ACC112 (cell line): Measurements from ENCODE around the gene ZC3H18.

Experiments
- H2AFZ ChIP-seq: fragments of 200-600 bp; sonication (generic); one replicate; pipeline ENCODE4 v1.6.0; 2017; ENCODE audit warnings: antibody characterized with exemption, low read length; ENCODE audit not compliant: unreplicated experiment
- H3K27ac ChIP-seq: fragments of 200-600 bp; sonication (generic); 2 replicates; pipeline ENCODE4 v1.5.1; 2014; ENCODE audit warnings: low read depth, mild to moderate bottlenecking, antibody characterized with exemption, low read length, moderate library complexity
- H3K27me3 ChIP-seq: fragments of 200-600 bp; sonication (generic); 2 replicates; pipeline ENCODE4 v1.6.1; 2014; ENCODE audit warnings: mild to moderate bottlenecking, antibody characterized with exemption, low read length, moderate library complexity, mixed read lengths; ENCODE audit not compliant: insufficient read depth
- H3K36me3 ChIP-seq: fragments of 200-600 bp; sonication (generic); 2 replicates; pipeline ENCODE4 v1.6.1; 2016; ENCODE audit warnings: mild to moderate bottlenecking, antibody characterized with exemption, low read length, moderate library complexity, mixed read lengths; ENCODE audit not compliant: insufficient read depth
- H3K4me1 ChIP-seq: fragments of 200-600 bp; sonication (generic); one replicate; pipeline ENCODE4 v1.6.1; 2016; ENCODE audit warnings: low read length, mixed read lengths; ENCODE audit not compliant: insufficient read depth, unreplicated experiment, control insufficient read depth
- H3K4me3 ChIP-seq: fragments of 200-600 bp; sonication (generic); 2 replicates; pipeline ENCODE4 v1.5.1; 2014; ENCODE audit warnings: mild to moderate bottlenecking, low read depth, low read length
- H3K79me2 ChIP-seq: fragments of 200-600 bp; sonication (generic); one replicate; pipeline ENCODE4 v1.6.0; 2016; ENCODE audit warnings: low read length; ENCODE audit not compliant: control insufficient read depth, unreplicated experiment, insufficient read depth

ZC3H18 gene

DNA sequence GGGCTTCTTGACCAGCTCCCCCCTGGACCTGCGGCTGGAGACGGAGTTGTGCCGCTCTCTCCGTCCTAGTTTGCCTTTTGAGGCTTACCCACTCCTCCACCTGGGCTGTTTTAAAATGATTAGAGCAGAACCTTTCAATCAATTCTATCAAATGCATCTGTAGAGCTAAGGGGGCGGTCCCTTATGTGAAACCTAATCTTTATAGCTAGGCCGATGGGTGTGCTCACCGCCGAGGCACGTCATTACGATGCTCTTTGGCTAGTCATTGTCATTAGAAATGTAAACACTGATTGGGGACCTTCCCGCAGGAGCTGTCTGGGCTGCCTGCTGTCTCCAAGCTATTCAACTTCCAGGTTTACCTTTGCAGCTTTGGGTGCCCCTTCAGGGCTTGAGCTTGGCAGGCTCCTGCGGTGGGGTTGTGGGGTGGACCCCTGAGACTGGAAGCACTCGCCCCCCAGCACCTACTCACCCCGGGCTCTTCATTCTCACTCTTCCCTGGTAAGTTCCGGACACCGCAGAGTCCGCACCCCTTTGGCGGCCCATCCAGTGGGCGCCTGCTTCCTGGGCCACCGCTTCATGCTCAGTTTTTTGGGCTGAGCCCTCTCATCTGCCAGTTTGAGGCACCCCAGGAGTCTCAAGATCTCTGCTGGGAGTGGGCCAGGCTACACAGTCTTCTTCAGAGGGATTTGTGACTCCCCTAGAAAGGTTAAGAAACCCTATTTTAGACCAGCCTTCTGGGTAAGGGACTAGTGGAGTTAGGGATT lies 47.2 kb downstream of the ZC3H18 start:
- no peaks in the 10 kb centered on the region for H3K4me1 ChIP-seq
- no peak overlapping the region for H3K27ac ChIP-seq
- no peak overlapping the region for H3K4me3 ChIP-seq
- H3K36me3 ChIP-seq = peaks cover 6% of the 10 kb centered on the region; the same call in 1 of the 2 replicates
- no peaks in the 10 kb centered on the region for H3K27me3 ChIP-seq
- no peak overlapping the region for H2AFZ ChIP-seq
- peaks cover 3% of the 10 kb centered on the region for H3K79me2 ChIP-seq

DNA sequence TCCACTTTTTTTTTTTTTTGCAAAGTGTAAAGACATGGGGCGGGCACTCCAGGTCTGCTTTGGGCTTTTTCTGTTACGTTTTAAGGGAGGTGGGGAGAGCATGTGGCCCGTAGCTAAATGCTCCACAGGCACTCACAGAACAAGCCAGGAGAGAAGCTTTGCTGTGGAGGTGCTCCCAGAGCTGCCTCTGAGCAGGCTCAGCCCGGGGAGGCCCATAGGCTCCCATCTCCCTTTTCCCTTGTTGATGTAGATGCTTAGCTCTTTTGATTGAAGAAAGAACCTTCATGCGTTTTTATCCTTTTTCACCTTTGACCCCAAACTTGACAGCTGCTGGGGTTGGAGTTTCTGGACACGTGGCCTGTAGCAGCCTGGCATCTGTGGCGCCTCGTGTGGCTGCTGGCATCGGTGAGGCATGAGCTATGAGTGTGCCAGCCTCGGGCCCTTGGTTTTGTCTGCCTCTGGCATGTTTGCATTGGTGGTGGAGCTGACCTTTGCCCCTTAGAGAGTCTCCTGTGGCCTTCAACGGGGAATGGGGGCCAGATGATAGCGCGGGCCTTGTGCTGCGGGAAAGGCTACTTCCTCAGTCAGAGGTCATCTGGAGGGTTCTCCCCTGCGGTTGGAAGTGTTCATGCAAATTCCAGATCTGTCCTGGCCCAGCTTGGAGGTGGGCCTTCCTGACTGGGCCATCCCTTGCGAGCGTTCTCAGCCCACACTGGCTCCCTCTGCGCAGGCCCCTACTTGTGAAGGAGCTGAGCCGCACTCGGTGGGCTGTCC lies 48.2 kb downstream of the ZC3H18 start:
- no peak overlapping the region for H3K27ac ChIP-seq
- H3K4me3 ChIP-seq = no peak overlapping the region
- peaks cover 3% of the 10 kb centered on the region for H3K79me2 ChIP-seq
- no peaks in the 10 kb centered on the region for H3K4me1 ChIP-seq
- H3K27me3 ChIP-seq = no peaks in the 10 kb centered on the region
- H3K36me3 ChIP-seq = peaks cover 6% of the 10 kb centered on the region; the same call in 1 of the 2 replicates
- no peak overlapping the region for H2AFZ ChIP-seq

DNA sequence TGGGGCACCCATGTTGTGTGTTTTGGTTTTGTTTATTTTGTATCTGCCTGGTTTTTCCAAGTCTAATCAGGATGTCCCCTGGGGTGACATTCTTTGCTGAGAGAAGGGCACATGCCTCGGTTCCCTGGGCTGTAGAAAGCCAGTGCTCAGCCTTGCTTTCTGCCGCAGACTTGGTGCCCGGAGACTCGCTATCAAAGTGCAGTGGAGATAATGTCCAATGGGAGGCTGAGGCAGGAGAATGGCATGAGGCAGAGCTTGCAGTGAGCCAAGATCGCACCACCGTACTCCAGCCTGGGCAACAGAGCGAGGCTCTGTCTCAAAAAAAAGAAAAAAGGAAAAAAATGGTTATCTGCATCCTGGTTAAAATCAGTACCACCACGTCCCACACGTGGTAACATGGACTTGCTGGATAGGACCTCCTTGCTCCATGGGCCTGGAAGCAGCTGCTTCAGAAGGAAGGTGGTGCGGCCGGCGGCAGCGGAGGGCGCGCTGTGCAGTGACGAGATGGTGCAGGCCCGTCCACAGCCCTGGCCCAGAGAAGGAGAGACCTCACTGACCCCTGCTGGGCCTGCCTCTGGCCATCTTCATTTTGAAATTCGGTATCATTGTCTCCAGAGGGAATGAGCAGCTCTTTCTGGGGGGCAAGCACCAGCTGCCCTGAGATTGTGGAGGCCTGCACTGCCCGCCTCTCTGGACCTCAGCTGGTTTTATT lies 48.9 kb downstream of the ZC3H18 start:
- Histone ChIP-seq H3K79me2 (peaks cover 3% of the 10 kb centered on the region), H3K27ac (no peak overlapping the region), H3K27me3 (no peaks in the 10 kb centered on the region), H3K36me3 (peaks cover 6% of the 10 kb centered on the region; the same call in 1 of the 2 replicates), H3K4me1 (no peaks in the 10 kb centered on the region), H3K4me3 (no peak overlapping the region), H2AFZ (no peak overlapping the region)

DNA sequence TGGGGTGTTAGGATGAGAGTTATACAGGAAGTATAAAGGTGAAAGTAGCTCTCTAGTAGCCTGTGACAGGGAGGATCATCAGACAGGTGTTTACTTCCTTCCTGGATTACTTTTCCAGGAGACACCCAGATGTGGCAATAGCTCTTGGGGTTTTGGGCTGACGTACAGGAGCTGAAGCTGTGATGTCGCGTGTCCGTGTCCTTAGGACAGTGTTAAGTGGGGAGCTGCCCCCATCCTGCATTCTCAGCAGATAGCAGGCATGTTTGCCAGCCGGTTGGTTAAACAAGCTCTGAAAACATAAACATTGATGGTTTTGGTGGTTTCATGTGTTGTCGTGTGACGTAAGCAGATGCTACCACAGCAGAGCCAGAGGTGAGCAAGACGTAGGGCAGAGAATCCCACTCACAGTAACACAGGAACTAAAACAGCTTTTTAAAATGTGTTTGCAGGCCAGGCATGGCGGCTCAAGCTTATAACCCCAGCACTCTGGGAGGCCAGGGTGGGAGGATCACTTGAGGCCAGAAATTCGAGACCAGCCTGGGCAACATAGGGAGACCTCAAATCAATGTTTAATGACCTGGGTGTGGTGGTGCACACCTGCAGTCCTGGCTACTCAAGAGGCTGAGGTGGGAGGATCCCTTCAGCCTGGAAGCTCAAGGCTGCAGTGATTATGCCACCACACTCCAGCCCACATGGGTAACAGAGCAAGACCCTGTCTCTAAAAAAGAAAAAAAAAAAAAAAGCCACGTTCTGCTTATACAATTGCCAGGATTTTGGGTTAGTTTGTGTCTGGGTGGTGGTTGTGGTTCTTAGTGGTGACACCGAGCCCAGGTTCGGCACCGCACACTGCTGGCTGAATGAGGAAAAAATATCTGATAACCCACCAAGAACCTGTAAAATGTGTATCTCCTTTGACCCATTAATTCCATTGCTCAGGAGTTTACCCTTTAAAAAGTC lies 49.9 kb downstream of the ZC3H18 start:
- H3K4me1 ChIP-seq = no peaks in the 10 kb centered on the region
- H3K79me2 ChIP-seq = peaks cover 3% of the 10 kb centered on the region
- no peak overlapping the region for H3K27ac ChIP-seq
- H3K27me3 ChIP-seq = no peaks in the 10 kb centered on the region
- no peak overlapping the region for H2AFZ ChIP-seq
- peaks cover 6% of the 10 kb centered on the region; the same call in 1 of the 2 replicates for H3K36me3 ChIP-seq
- no peak overlapping the region for H3K4me3 ChIP-seq

DNA sequence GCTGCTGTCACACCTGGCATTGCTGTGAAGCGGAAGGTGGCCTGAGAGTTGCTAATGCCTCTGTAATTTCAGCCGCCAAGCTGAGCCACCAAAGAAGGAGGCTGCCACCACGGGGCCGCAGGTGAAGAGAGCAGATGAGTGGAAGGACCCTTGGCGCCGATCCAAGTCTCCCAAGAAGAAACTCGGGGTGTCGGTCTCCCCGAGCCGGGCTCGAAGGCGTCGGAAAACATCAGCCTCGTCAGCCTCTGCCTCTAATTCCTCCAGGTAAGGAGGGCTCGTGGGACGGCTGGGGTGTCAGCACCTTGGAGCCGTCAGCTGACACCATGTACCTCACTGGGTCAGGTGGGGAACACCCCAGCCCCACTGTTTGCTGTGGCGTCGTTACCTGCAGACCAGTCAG lies 51.9 kb downstream of the ZC3H18 start:
- no peaks in the 10 kb centered on the region for H3K27me3 ChIP-seq
- H3K4me3 ChIP-seq = no peak overlapping the region
- no peak overlapping the region for H3K27ac ChIP-seq
- no peak overlapping the region for H2AFZ ChIP-seq
- H3K36me3 ChIP-seq = peaks cover 6% of the 10 kb centered on the region; the same call in 1 of the 2 replicates
- no peaks in the 10 kb centered on the region for H3K79me2 ChIP-seq
- H3K4me1 ChIP-seq = no peaks in the 10 kb centered on the region

DNA sequence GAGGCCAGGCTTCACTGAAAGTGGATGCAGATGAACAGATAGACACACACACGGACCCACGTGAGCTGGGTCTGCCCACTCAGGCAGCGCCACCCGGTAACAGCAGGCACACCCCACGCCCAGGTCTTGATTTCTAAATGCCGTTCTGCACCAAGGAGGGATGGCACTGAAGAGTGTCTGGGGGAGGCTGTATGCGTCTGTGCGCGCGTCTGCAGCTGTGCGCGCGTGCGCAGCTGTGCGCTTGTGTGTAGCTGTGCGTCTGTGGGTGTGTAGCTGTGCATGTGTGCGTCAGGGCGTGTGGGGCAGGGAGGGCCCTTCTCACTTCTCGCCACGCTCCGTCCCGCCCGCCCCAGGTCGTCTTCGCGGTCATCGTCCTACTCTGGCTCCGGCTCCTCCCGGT lies 52.7 kb downstream of the ZC3H18 start:
- no peak overlapping the region for H2AFZ ChIP-seq
- peaks cover 6% of the 10 kb centered on the region; the same call in 1 of the 2 replicates for H3K36me3 ChIP-seq
- no peaks in the 10 kb centered on the region for H3K4me1 ChIP-seq
- H3K27me3 ChIP-seq = no peaks in the 10 kb centered on the region
- H3K27ac ChIP-seq = no peak overlapping the region
- no peak overlapping the region for H3K4me3 ChIP-seq
- H3K79me2 ChIP-seq = no peaks in the 10 kb centered on the region

DNA sequence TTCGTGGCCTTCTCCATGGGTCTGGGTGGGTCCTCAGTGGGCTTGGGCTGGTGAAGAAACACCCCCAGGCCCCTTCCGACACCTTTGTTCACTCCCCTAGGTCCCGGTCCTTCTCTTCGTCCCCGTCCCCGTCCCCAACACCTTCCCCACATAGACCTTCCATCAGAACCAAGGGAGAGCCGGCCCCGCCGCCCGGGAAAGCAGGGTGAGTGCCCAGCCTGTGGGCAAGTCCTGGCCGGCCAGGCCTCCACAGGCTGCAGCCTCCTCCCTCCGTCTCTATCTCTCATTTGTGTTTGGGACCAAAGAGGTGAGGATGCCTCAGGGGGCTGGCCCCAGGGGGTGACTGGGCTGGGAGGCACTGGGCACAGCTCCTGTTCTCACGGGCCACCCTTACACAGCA lies 53.7 kb downstream of the ZC3H18 start:
- no peaks in the 10 kb centered on the region for H3K27me3 ChIP-seq
- H3K4me1 ChIP-seq = no peaks in the 10 kb centered on the region
- H3K4me3 ChIP-seq = no peak overlapping the region
- no peaks in the 10 kb centered on the region for H3K79me2 ChIP-seq
- no peak overlapping the region for H3K27ac ChIP-seq
- H2AFZ ChIP-seq = no peak overlapping the region
- peaks cover 6% of the 10 kb centered on the region; the same call in 1 of the 2 replicates for H3K36me3 ChIP-seq

DNA sequence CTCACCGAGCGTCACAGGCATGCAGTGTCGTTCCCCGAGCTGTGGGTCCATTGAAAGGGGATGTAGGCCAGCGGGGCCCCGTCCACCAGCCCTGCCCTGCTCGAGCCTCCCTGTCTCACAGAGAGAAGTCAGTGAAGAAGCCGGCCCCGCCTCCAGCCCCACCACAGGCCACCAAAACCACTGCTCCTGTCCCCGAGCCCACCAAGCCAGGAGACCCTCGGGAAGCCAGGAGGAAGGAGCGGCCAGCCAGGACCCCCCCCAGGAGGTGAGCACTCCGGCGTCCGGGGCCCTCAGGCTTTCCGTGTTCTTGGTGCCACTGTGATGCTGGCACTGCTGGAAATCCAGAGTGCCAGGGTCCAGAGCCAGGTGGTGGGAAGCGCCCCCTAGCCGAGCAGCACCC lies 54.3 kb downstream of the ZC3H18 start:
- Histone ChIP-seq H3K79me2 (no peaks in the 10 kb centered on the region), H3K4me3 (no peak overlapping the region), H3K27ac (no peak overlapping the region), H2AFZ (no peak overlapping the region), H3K4me1 (no peaks in the 10 kb centered on the region), H3K27me3 (no peaks in the 10 kb centered on the region), H3K36me3 (peaks cover 6% of the 10 kb centered on the region; the same call in 1 of the 2 replicates)

DNA sequence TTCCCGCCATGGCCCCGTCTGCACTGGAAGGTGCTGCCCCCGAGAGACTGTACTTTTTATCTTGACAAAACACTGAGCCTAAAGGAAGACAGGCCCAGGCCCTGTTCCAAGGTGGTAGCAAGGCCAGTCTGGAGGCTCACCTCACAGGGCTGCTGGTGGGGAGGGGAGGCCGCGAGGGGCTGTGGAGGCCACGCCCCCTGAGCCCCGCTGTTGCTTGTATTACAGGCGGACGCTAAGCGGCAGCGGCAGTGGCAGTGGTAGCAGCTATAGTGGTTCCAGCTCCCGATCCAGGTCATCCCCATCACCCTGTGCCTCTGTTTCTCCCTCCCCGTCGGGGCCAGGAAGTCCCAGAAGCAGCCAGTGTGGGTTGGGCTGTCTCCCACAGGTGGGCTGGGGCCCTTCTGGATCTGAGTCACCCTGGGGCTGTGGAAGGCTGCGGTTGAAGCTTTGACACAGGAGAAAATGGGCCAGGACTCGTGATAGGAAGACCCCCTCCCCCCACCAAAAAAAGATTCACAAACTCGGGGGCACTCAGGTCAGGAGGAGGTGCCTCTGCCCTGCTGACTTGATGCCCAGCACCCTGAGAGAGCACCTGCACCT lies 54.9 kb downstream of the ZC3H18 start:
- Histone ChIP-seq H3K79me2 (no peaks in the 10 kb centered on the region), H3K4me3 (no peak overlapping the region), H3K4me1 (no peaks in the 10 kb centered on the region), H3K27me3 (no peaks in the 10 kb centered on the region), H2AFZ (no peak overlapping the region), H3K36me3 (peaks cover 6% of the 10 kb centered on the region; the same call in 1 of the 2 replicates), H3K27ac (no peak overlapping the region)
